Neural progenitor cell (in vitro differentiated cells): Measurements from ENCODE around the gene GGT7.
"Not testable (repeated sequence)": the region's sequence is repeated elsewhere in the genome, so short reads cannot be mapped to it uniquely, and the experiment has no call there.

Experiments
- EZH2 ChIP-seq: fragments of 200-600 bp; sonication (generic); IDR thresholded peaks from 2 replicates; pipeline ENCODE4 v1.6.1; 2017; ENCODE audit warnings: antibody characterized with exemption, mild to moderate bottlenecking, moderate library complexity
- EZH2phosphoT487 ChIP-seq: fragments of 200-600 bp; sonication (generic); IDR thresholded peaks from 2 replicates; pipeline ENCODE4 v1.6.1; 2017; ENCODE audit warnings: antibody characterized with exemption
- TF ChIP-seq, protein P1 (sequence below): fragments of 200-600 bp; sonication (generic); IDR thresholded peaks from 2 replicates; pipeline ENCODE4 v1.5.1; 2017; ENCODE audit warnings: antibody characterized with exemption, mild to moderate bottlenecking

DNA sequence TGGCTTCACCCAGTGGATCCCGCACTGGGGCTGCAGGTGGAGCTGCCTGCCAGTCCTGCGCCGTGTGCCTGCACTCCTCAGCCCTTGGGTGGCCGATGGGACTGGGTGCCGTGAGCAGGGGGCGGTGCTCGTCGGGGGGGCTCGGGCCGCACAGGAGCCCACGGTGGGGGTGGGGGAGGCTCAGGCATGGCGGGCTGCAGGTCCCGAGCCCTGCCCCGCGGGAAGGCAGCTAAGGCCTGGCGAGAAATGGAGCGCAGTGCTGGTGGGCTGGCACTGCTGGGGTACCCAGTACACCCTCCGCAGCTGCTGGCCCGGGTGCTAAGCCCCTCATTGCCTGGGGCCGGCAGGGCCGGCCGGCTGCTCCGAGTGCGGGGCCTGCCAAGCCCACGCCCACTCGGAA lies 26.1 kb upstream of the GGT7 start:
- TF ChIP-seq, protein P1, sequence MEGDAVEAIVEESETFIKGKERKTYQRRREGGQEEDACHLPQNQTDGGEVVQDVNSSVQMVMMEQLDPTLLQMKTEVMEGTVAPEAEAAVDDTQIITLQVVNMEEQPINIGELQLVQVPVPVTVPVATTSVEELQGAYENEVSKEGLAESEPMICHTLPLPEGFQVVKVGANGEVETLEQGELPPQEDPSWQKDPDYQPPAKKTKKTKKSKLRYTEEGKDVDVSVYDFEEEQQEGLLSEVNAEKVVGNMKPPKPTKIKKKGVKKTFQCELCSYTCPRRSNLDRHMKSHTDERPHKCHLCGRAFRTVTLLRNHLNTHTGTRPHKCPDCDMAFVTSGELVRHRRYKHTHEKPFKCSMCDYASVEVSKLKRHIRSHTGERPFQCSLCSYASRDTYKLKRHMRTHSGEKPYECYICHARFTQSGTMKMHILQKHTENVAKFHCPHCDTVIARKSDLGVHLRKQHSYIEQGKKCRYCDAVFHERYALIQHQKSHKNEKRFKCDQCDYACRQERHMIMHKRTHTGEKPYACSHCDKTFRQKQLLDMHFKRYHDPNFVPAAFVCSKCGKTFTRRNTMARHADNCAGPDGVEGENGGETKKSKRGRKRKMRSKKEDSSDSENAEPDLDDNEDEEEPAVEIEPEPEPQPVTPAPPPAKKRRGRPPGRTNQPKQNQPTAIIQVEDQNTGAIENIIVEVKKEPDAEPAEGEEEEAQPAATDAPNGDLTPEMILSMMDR, result not testable (repeated sequence)
- TF ChIP-seq EZH2, EZH2phosphoT487: not testable (repeated sequence)
